H1 (cell line): ENCODE measurements around the gene ECSIT. TPM values are rescaled to one million over a fixed set of nuclear protein-coding genes. Genes with fewer than 3 reads are reported as not detected.

Experiments
- CTCF ChIA-PET: fragments of 300-600 bp; sonication (Branson Sonifier 250); formaldehyde crosslinking; loops from one replicate; lab custom pipeline; 2021; ENCODE audit not compliant: partially characterized antibody; lab: Charles Lee
- POLR2A ChIA-PET: fragments of 300-600 bp; sonication (Branson Sonifier 250); formaldehyde crosslinking; loops from one replicate; lab custom pipeline; 2021; ENCODE audit warnings: inconsistent platforms; ENCODE audit not compliant: partially characterized antibody; lab: Charles Lee
- DNase-seq, 2 experiments: peaks; one replicate each; pipeline versions ENCODE4 v3.0.0 to v3.0.0-alpha.2; 2010 to 2022; ENCODE audit warnings: low spot score in 2 of 2, low read depth in 1 of 2, mixed read lengths in 1 of 2
- FAIRE-seq: peaks from 2 replicates; lab custom pipeline; 2011; peaks lifted over from hg19 to GRCh38; lab: Jason Lieb, UNC
- H2AFZ ChIP-seq: 2 replicates; pipeline ENCODE4 v1.8.1; 2012; ENCODE audit warnings: low read length, inconsistent platforms
- H2AK5ac ChIP-seq: 2 replicates; pipeline ENCODE4 v1.6.1; 2013; ENCODE audit warnings: low read depth, low read length
- H2BK120ac ChIP-seq: replicated peaks from 2 replicates; pipeline ENCODE3; 2013; ENCODE audit warnings: low read depth, low read length, inconsistent platforms
- H2BK12ac ChIP-seq: 2 replicates; pipeline ENCODE4 v1.6.1; 2013; ENCODE audit warnings: low read depth, low read length
- H2BK15ac ChIP-seq: 2 replicates; pipeline ENCODE4 v1.6.1; 2013; ENCODE audit warnings: low read length
- H2BK20ac ChIP-seq: 2 replicates; pipeline ENCODE4 v1.6.1; 2013; ENCODE audit warnings: low read length
- H2BK5ac ChIP-seq: 2 replicates; pipeline ENCODE4 v1.6.1; 2013; ENCODE audit warnings: low read depth, low read length
- H3K14ac ChIP-seq: 2 replicates; pipeline ENCODE4 v1.6.1; 2013; ENCODE audit warnings: inconsistent platforms; ENCODE audit not compliant: insufficient read length
- H3K18ac ChIP-seq: 2 replicates; pipeline ENCODE4 v1.6.1; 2013; ENCODE audit warnings: low read length; ENCODE audit errors: extremely low read depth
- H3K23ac ChIP-seq: 2 replicates; pipeline ENCODE4 v1.6.1; 2013; ENCODE audit warnings: inconsistent platforms; ENCODE audit not compliant: insufficient read length
- H3K23me2 ChIP-seq: 2 replicates; pipeline ENCODE4 v1.6.1; 2013; ENCODE audit warnings: low read depth, low read length
- H3K27ac ChIP-seq: 2 replicates; pipeline ENCODE4 v1.6.1; 2011; ENCODE audit warnings: low read depth, low read length, inconsistent platforms
- H3K27me3 ChIP-seq, 4 experiments: replicated peaks in 1 of 4; 1 replicate in 1 of 4; 2 replicates in 3 of 4; pipeline versions ENCODE4 v1.6.1 to v1.8.1; 2011 to 2013; ENCODE audit warnings: low read length in 3 of 4, mild to moderate bottlenecking in 3 of 4, inconsistent platforms in 2 of 4, mixed read lengths in 2 of 4, moderate library complexity in 1 of 4; ENCODE audit not compliant: control insufficient read depth in 3 of 4, insufficient read depth in 3 of 4; ENCODE audit errors: extremely low read depth in 1 of 4
- H3K36me3 ChIP-seq, 4 experiments: 2 replicates each; pipeline versions ENCODE4 v1.6.1 to v1.8.1; 2011 to 2013; ENCODE audit warnings: mild to moderate bottlenecking in 4 of 4, low read length in 3 of 4, moderate library complexity in 2 of 4, control low read depth in 1 of 4, inconsistent platforms in 1 of 4; ENCODE audit not compliant: insufficient read depth in 4 of 4, control insufficient read depth in 2 of 4
- H3K4ac ChIP-seq: replicated peaks from 2 replicates; pipeline ENCODE3; 2013; ENCODE audit warnings: low read length, low read depth, mixed read lengths, inconsistent platforms; ENCODE audit not compliant: insufficient read length
- H3K4me1 ChIP-seq, 4 experiments: replicated peaks in 1 of 4; 1 replicate in 1 of 4; 2 replicates in 3 of 4; pipeline versions ENCODE4 v1.6.1 to v1.8.1; 2011 to 2013; ENCODE audit warnings: low read length in 3 of 4, inconsistent platforms in 2 of 4, mixed read lengths in 1 of 4; ENCODE audit not compliant: insufficient read depth in 4 of 4, control insufficient read depth in 3 of 4
- H3K4me2 ChIP-seq, 2 experiments: 2 replicates each; pipeline versions ENCODE4 v1.6.1 to v1.8.1; 2011 to 2013; ENCODE audit warnings: low read depth in 2 of 2, low read length in 2 of 2, control low read depth in 1 of 2, inconsistent platforms in 1 of 2, mild to moderate bottlenecking in 1 of 2; ENCODE audit not compliant: insufficient read depth in 1 of 2
- H3K4me3 ChIP-seq, 4 experiments: fragments of 200-600, 300-600 bp in 1 of 4; sonication (generic), shearing (Covaris generic), sonication (Bioruptor Twin) in 1 of 4; 2 replicates each; pipeline versions ENCODE4 v1.5.1 to v1.8.1; 2011 to 2016; ENCODE audit warnings: low read length in 4 of 4, low read depth in 3 of 4, control low read depth in 2 of 4, inconsistent platforms in 2 of 4, mild to moderate bottlenecking in 2 of 4, mixed read lengths in 1 of 4, moderate library complexity in 1 of 4; ENCODE audit not compliant: insufficient read depth in 2 of 4; ENCODE audit errors: extremely low read depth in 1 of 4
- H3K56ac ChIP-seq: replicated peaks from 2 replicates; pipeline ENCODE3; 2013; ENCODE audit warnings: low read depth, mild to moderate bottlenecking, mixed read lengths, low read length, inconsistent platforms; ENCODE audit not compliant: insufficient read length
- H3K79me1 ChIP-seq: 2 replicates; pipeline ENCODE4 v1.6.1; 2013; ENCODE audit warnings: low read depth, low read length, control low read depth
- H3K79me2 ChIP-seq, 2 experiments: 2 replicates each; pipeline versions ENCODE4 v1.6.1 to v1.8.1; 2012 to 2013; ENCODE audit warnings: low read length in 2 of 2, mild to moderate bottlenecking in 2 of 2, inconsistent platforms in 1 of 2; ENCODE audit not compliant: insufficient read depth in 2 of 2, control insufficient read depth in 1 of 2
- H3K9ac ChIP-seq, 4 experiments: replicated peaks in 1 of 4; 1 replicate in 1 of 4; 2 replicates in 3 of 4; pipeline versions ENCODE4 v1.6.1 to v1.8.1; 2011 to 2013; ENCODE audit warnings: low read depth in 3 of 4, low read length in 3 of 4, control low read depth in 2 of 4, mild to moderate bottlenecking in 2 of 4, moderate library complexity in 2 of 4, inconsistent platforms in 1 of 4; ENCODE audit errors: extremely low read depth in 1 of 4
- H3K9me3 ChIP-seq, 2 experiments: 2 replicates each; pipeline versions ENCODE4 v1.6.1 to v1.8.1; 2012 to 2013; ENCODE audit warnings: mild to moderate bottlenecking in 2 of 2, moderate library complexity in 2 of 2, control low read depth in 1 of 2, inconsistent platforms in 1 of 2, low read depth in 1 of 2, low read length in 1 of 2, mixed read lengths in 1 of 2; ENCODE audit not compliant: insufficient read depth in 2 of 2
- H4K20me1 ChIP-seq, 2 experiments: replicated peaks in 1 of 2; 2 replicates each; pipeline versions ENCODE3 to v1.8.1; 2011 to 2013; ENCODE audit warnings: inconsistent platforms in 2 of 2, low read length in 2 of 2, mild to moderate bottlenecking in 1 of 2; ENCODE audit not compliant: insufficient read depth in 2 of 2, control insufficient read depth in 1 of 2
- H4K5ac ChIP-seq: 2 replicates; pipeline ENCODE4 v1.6.1; 2013; ENCODE audit warnings: low read length, low read depth, mixed read lengths, inconsistent platforms; ENCODE audit not compliant: insufficient read length
- H4K8ac ChIP-seq: 2 replicates; pipeline ENCODE4 v1.8.0; 2013; ENCODE audit warnings: mild to moderate bottlenecking, moderate library complexity, low read length, inconsistent platforms; ENCODE audit not compliant: insufficient read depth; ENCODE audit errors: extremely low read depth
- H4K91ac ChIP-seq: replicated peaks from 2 replicates; pipeline ENCODE3; 2013; ENCODE audit warnings: low read length, mixed read lengths, inconsistent platforms; ENCODE audit not compliant: insufficient read length
- SUZ12 ChIP-seq: fragments of 200-600 bp; sonication (generic); IDR thresholded peaks from 2 replicates; pipeline ENCODE4 v1.6.1; 2012; ENCODE audit warnings: mild to moderate bottlenecking, inconsistent platforms, low read length, moderate library complexity, mixed read lengths
- WGBS, 2 experiments: shearing (Covaris generic) in 1 of 2; methylation state at CpG; one replicate each; pipeline versions ENCODE4 v1.1.6 to v1.1.7; 2013 to 2015; ENCODE audit warnings: low lambda C conversion rate in 2 of 2, mixed read lengths in 2 of 2, inconsistent platforms in 1 of 2, low coverage in 1 of 2, missing lambda C conversion rate in 1 of 2; ENCODE audit not compliant: insufficient replicate concordance in 2 of 2, insufficient coverage in 1 of 2, insufficient read length in 1 of 2; ENCODE audit errors: extremely low coverage in 1 of 2, missing lambda C conversion rate in 1 of 2; 5-methylcytosine and 5-hydroxymethylcytosine counted together
- polyA plus RNA-seq, 7 experiments: library from polyadenylated mRNA; depleted of rRNA in 3 of 7; stranded (reverse) in 5 of 7; unstranded in 2 of 7; fragments of >200 nt in 5 of 7; fragments of 200-250 nt in 2 of 7; gene quantifications; 1 replicate in 5 of 7; 2 replicates in 1 of 7; 4 replicates in 1 of 7; pipeline versions ENCODE4 v1.2.1 to v1.2.3, GENCODE V29; 2011 to 2013; ENCODE audit warnings: missing spikeins in 2 of 7, mixed read lengths in 2 of 7
- total RNA-seq: library from RNA; stranded (reverse); fragmentation: NEBNext Ultra II Directional; extraction: Animal tissue kit (Norgen Biotek cat#: 25700); gene quantifications from 2 replicates; pipeline ENCODE4 v1.2.1, GENCODE V29; 2021

The ECSIT gene
- total and polyA plus RNA-seq, 2 of the 8 experiments (the other 6 are each of a cell fraction or from before 2014, with no cell fraction given), result 55.7 to 74.1 TPM

DNA sequence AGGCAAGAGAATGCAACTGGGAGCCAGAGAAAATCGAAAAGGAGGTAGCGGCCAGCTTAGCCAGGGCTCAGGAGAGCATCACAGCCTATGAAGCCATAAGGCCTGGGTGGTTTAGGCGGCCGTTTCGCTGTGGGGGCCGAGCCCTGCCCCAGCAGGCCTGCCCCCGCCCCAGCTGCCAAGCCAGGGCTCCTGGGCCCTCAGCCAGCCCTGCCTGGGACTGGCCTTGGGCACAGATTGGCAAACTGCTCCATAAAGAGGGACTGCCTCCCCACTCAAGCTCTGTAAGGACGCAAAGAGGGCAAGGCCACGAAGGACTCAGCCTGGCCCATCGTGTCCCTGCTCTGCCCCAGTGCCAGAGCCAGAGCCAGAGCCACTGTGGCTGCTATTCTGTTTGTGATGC, 33.5 kb downstream of the ECSIT start:
- WGBS, 2 experiments, result 91% methylated on average over 10 of the region's 10 CpGs; no CpG with 5 or more reads in 1 of the 2 experiments

More for the DNA sequence above, 33.5 kb downstream of the ECSIT start:
- Histone ChIP-seq H3K79me1 (no peaks in the 10 kb centered on the region; the same call in 1 of the 2 replicates), H2BK20ac (no peak overlapping the region), H3K14ac (no peak overlapping the region), H2BK15ac (no peak overlapping the region), H3K4me2 (no peak overlapping the region), H2BK120ac (no peak overlapping the region), H3K23me2 (no peaks in the 10 kb centered on the region), H3K36me3 (peaks cover 0 to 3% (median 0%) of the 10 kb centered on the region in 4 experiments; a peak in 2 of 8 replicates), H2AK5ac (no peak overlapping the region), H3K79me2 (no peaks in the 10 kb centered on the region), H3K56ac (no peak overlapping the region), H3K9ac (no peak overlapping the region), H4K8ac (no peak overlapping the region), H3K27me3 (no peaks in the 10 kb centered on the region), H2BK5ac (no peak overlapping the region), H3K4ac (no peak overlapping the region), H4K91ac (no peak overlapping the region), H4K20me1 (peaks cover 1 to 5% of the 10 kb centered on the region in 2 experiments), H2BK12ac (no peak overlapping the region), H3K27ac (no peak overlapping the region), H3K4me1 (no peaks in the 10 kb centered on the region; a peak in 1 of 7 replicates), H2AFZ (no peak overlapping the region), H3K4me3 (no peak overlapping the region), H3K23ac (no peak overlapping the region), H3K9me3 (no peaks in the 10 kb centered on the region), H4K5ac (no peak overlapping the region), H3K18ac (no peak overlapping the region)
- FAIRE-seq, result no peak
- POLR2A ChIA-PET, result interaction anchor here (1.1 to 1.4 kb wide), 2 partner anchors 33 to 121 kb away, joined by 3 to 5 read pairs; partner anchors contain the start of genes ECSIT and SWSAP1
- CTCF ChIA-PET, result interaction anchor here (0.7 to 4.7 kb wide), 9 partner anchors 11 to 1000 kb away, joined by 3 to 37 read pairs (median 3); no protein-coding TSS in a partner anchor
- DNase-seq, result no peak
- no peak for TF ChIP-seq SUZ12
